SK-N-SH (cell line): ENCODE measurements around the gene SIDT2. TPM values are rescaled to one million over a fixed set of nuclear protein-coding genes. Genes with fewer than 3 reads are reported as not detected.

Source experiments
- CTCF ChIA-PET: fragments of 300-600, 350-600 bp; formaldehyde crosslinking; extraction: SDS; loops from one replicate; lab custom pipeline; 2021; lab: Yijun Ruan, JAX
- POLR2A ChIA-PET: fragments of 350-600 bp; sonication (Branson Sonifier 250); formaldehyde crosslinking; extraction: SDS; loops from one replicate; lab custom pipeline; 2020; ENCODE audit warnings: antibody characterized with exemption, inconsistent platforms; lab: Yijun Ruan, JAX
- DNase-seq: peaks from one replicate; pipeline ENCODE4 v3.0.0; 2012
- H2AFZ ChIP-seq: fragments of 200-600 bp; sonication (generic); 2 replicates; pipeline ENCODE4 v1.8.1; 2016; ENCODE audit warnings: antibody characterized with exemption, mild to moderate bottlenecking, low read depth
- H3F3A ChIP-seq: fragments of 200-600 bp; sonication (generic); replicated peaks from 2 replicates; pipeline ENCODE3; 2016; ENCODE audit warnings: antibody characterized with exemption, mild to moderate bottlenecking; ENCODE audit not compliant: insufficient read depth
- H3K27ac ChIP-seq, 2 experiments: fragments of 200-500 bp in 1 of 2; fragments of 200-600 bp in 1 of 2; sonication (Bioruptor generic) in 1 of 2; sonication (generic), shearing (Covaris generic) in 1 of 2; 2 replicates each; pipeline versions ENCODE4 v1.5.1 to v1.6.1; 2014 to 2016; ENCODE audit warnings: low read depth in 2 of 2, inconsistent platforms in 1 of 2, low read length in 1 of 2, mild to moderate bottlenecking in 1 of 2, mixed read lengths in 1 of 2
- H3K27me3 ChIP-seq: fragments of 200-600 bp; sonication (generic), shearing (Covaris generic); 2 replicates; pipeline ENCODE4 v1.6.1; 2016; ENCODE audit warnings: mixed run types; ENCODE audit not compliant: insufficient read depth
- H3K36me3 ChIP-seq, 2 experiments: fragments of 200-500 bp in 1 of 2; fragments of 200-600 bp in 1 of 2; sonication (Bioruptor generic) in 1 of 2; sonication (generic) in 1 of 2; replicated peaks in 1 of 2; 2 replicates each; pipeline versions ENCODE3 to v1.5.1; 2014 to 2016; ENCODE audit warnings: low read length in 1 of 2, mild to moderate bottlenecking in 1 of 2; ENCODE audit not compliant: insufficient read depth in 2 of 2, control insufficient read depth in 1 of 2
- H3K4me1 ChIP-seq, 2 experiments: fragments of 200-500 bp in 1 of 2; fragments of 200-600 bp in 1 of 2; sonication (Bioruptor generic) in 1 of 2; sonication (generic), shearing (Covaris generic) in 1 of 2; 2 replicates each; pipeline versions ENCODE4 v1.5.1 to v1.6.1; 2014 to 2016; ENCODE audit warnings: low read depth in 1 of 2, low read length in 1 of 2, mixed run types in 1 of 2; ENCODE audit not compliant: insufficient read depth in 2 of 2, control insufficient read depth in 1 of 2
- H3K4me2 ChIP-seq: fragments of 200-600 bp; sonication (generic), shearing (Covaris generic); 2 replicates; pipeline ENCODE4 v1.6.1; 2017; ENCODE audit warnings: mixed run types
- H3K4me3 ChIP-seq, 2 experiments: fragments of 200-500 bp in 1 of 2; fragments of 200-600 bp in 1 of 2; sonication (Bioruptor generic) in 1 of 2; sonication (generic), shearing (Covaris generic) in 1 of 2; 2 replicates each; pipeline versions ENCODE4 v1.5.1 to v1.8.1; 2014 to 2016; ENCODE audit warnings: low read depth in 2 of 2, inconsistent platforms in 1 of 2, low read length in 1 of 2, mild to moderate bottlenecking in 1 of 2, mixed read lengths in 1 of 2, moderate library complexity in 1 of 2
- H3K79me2 ChIP-seq: fragments of 200-600 bp; sonication (generic); 2 replicates; pipeline ENCODE4 v1.8.1; 2017; ENCODE audit warnings: mild to moderate bottlenecking; ENCODE audit not compliant: insufficient read depth
- H3K9ac ChIP-seq: fragments of 200-600 bp; sonication (generic); 2 replicates; pipeline ENCODE4 v1.6.1; 2017; ENCODE audit warnings: mixed run types
- H3K9me2 ChIP-seq: fragments of 200-600 bp; sonication (generic); 2 replicates; pipeline ENCODE4 v1.6.1; 2017; ENCODE audit warnings: mixed run types
- H3K9me3 ChIP-seq: fragments of 200-600 bp; sonication (generic); 2 replicates; pipeline ENCODE4 v1.6.1; 2017; ENCODE audit warnings: mixed run types, mild to moderate bottlenecking, moderate library complexity
- H4K20me1 ChIP-seq: fragments of 200-600 bp; sonication (generic); 2 replicates; pipeline ENCODE4 v1.6.1; 2017; ENCODE audit warnings: mild to moderate bottlenecking, mixed run types; ENCODE audit not compliant: insufficient read depth
- CHD2 ChIP-seq: fragments of 150-350 bp; IDR thresholded peaks from 2 replicates; pipeline ENCODE4 v1.6.1; 2018; ENCODE audit warnings: low read length; ENCODE audit not compliant: partially characterized antibody
- EZH2phosphoT487 ChIP-seq: fragments of 200-600 bp; sonication (generic); IDR thresholded peaks from 2 replicates; pipeline ENCODE4 v1.6.1; 2017; ENCODE audit warnings: low read depth, mixed run types, mild to moderate bottlenecking, antibody characterized with exemption, moderate library complexity, borderline replicate concordance
- FOSL2 ChIP-seq: IDR thresholded peaks from 2 replicates; pipeline ENCODE4 v1.4.0; 2012; ENCODE audit warnings: low read depth, mild to moderate bottlenecking, moderate library complexity, borderline replicate concordance
- FOXJ3 ChIP-seq: sonication (generic); formaldehyde crosslinking; IDR thresholded peaks from 2 replicates; pipeline ENCODE4 v1.5.1; 2020; ENCODE audit warnings: mild to moderate bottlenecking, missing genetic modification reagents
- FOXM1 ChIP-seq: IDR thresholded peaks from 2 replicates; pipeline ENCODE4 v1.4.0; 2012; ENCODE audit warnings: low read depth, mild to moderate bottlenecking
- GABPA ChIP-seq: IDR thresholded peaks from 2 replicates; pipeline ENCODE4 v1.4.0; 2012; ENCODE audit warnings: low read depth, mild to moderate bottlenecking
- GATA2 ChIP-seq: sonication (generic); formaldehyde crosslinking; IDR thresholded peaks from 2 replicates; pipeline ENCODE4 v1.5.0; 2020; ENCODE audit warnings: mild to moderate bottlenecking, missing genetic modification reagents
- MXI1 ChIP-seq: IDR thresholded peaks from 2 replicates; pipeline ENCODE4 v1.6.1; 2012; ENCODE audit warnings: mild to moderate bottlenecking, low read depth, low read length, improper control_type of control experiment
- NFIC ChIP-seq: IDR thresholded peaks from 2 replicates; pipeline ENCODE4 v1.4.0; 2012; ENCODE audit warnings: borderline replicate concordance
- RAD21 ChIP-seq: IDR thresholded peaks from 2 replicates; pipeline ENCODE4 v1.6.1; 2012; ENCODE audit warnings: mild to moderate bottlenecking, low read length
- TCF12 ChIP-seq: IDR thresholded peaks from 2 replicates; pipeline ENCODE4 v1.4.0; 2012
- WGBS: methylation state at CpG from one replicate; pipeline ENCODE4 v1.1.6; 2017; ENCODE audit warnings: low lambda C conversion rate; 5-methylcytosine and 5-hydroxymethylcytosine counted together
- polyA plus RNA-seq, 3 experiments: library from polyadenylated mRNA; depleted of rRNA; stranded (reverse); fragments of >200 nt; gene quantifications; 2 replicates each; pipeline ENCODE4 v1.2.3, GENCODE V29; 2012
- TF ChIP-seq, protein P1 (sequence below): fragments of 200-600 bp; sonication (generic); IDR thresholded peaks from 2 replicates; pipeline ENCODE4 v1.6.1; 2017; ENCODE audit warnings: antibody characterized with exemption, mild to moderate bottlenecking, moderate library complexity
- TF ChIP-seq, protein P2 (sequence below): fragments of 150-350 bp; IDR thresholded peaks from 2 replicates; pipeline ENCODE4 v1.6.1; 2016; ENCODE audit warnings: mild to moderate bottlenecking, low read depth, low read length
- TF ChIP-seq, protein P3 (sequence below): IDR thresholded peaks from 2 replicates; pipeline ENCODE4 v1.4.0; 2012; ENCODE audit warnings: low read depth
- TF ChIP-seq, protein P4 (sequence below): IDR thresholded peaks from 2 replicates; pipeline ENCODE4 v1.4.0; 2012; ENCODE audit warnings: low read depth, borderline replicate concordance
- TF ChIP-seq, protein P5 (sequence below): IDR thresholded peaks from 2 replicates; pipeline ENCODE4 v1.6.1; 2012; ENCODE audit warnings: mild to moderate bottlenecking, low read depth, low read length, moderate library complexity
- TF ChIP-seq, protein P6 (sequence below): IDR thresholded peaks from 2 replicates; pipeline ENCODE4 v1.4.0; 2012; ENCODE audit warnings: low read depth, borderline replicate concordance
- TF ChIP-seq, protein P7 (sequence below): IDR thresholded peaks from 2 replicates; pipeline ENCODE4; 2012

Gene SIDT2
- polyA plus RNA-seq, 1 of the 3 experiments (the other 2 are of a cell fraction): 17.5 TPM

DNA sequence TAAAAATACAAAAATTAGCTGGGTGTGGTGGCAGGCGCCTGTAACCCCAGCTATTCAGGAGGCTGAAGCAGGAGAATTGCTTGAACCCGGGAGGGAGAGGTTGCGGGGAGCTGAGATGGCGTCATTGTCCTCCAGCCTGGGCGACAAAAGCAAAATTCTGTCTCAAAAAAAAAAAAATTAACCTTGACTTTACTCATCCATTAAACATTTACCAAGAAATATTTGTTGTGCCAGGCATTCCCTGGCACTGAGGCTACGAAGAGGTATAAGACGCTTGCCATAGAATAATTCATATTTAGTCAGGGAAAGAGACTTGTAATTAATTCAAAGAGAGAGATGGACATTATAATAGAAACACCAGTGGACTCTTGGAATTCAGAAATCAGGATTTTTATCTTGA, 47.7 kb upstream of the SIDT2 start (continued):
- TF ChIP-seq, protein P1, sequence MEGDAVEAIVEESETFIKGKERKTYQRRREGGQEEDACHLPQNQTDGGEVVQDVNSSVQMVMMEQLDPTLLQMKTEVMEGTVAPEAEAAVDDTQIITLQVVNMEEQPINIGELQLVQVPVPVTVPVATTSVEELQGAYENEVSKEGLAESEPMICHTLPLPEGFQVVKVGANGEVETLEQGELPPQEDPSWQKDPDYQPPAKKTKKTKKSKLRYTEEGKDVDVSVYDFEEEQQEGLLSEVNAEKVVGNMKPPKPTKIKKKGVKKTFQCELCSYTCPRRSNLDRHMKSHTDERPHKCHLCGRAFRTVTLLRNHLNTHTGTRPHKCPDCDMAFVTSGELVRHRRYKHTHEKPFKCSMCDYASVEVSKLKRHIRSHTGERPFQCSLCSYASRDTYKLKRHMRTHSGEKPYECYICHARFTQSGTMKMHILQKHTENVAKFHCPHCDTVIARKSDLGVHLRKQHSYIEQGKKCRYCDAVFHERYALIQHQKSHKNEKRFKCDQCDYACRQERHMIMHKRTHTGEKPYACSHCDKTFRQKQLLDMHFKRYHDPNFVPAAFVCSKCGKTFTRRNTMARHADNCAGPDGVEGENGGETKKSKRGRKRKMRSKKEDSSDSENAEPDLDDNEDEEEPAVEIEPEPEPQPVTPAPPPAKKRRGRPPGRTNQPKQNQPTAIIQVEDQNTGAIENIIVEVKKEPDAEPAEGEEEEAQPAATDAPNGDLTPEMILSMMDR: no peak
- TF ChIP-seq GABPA: no peak
- TF ChIP-seq FOXM1: no peak
- TF ChIP-seq CHD2: no peak
- TF ChIP-seq MXI1: no peak
- TF ChIP-seq RAD21: no peak

DNA sequence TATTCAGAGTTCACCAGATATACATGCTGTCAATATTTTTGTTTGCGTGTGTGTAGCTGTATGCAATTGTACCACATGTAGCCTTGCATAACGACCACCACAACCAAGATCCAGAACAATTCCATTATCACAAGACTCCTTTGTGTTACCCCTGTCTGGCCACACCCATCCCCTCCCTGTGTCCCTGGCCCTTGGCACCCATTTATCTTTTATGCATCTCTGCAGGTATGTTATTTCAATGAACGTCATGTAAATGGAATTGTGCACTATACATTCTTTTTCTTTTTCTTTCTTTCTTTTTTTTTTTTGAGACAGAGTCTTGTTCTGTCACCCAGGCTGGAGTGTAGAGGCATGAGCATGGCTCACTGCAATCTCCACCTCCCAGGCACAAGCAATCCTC, 44.1 kb upstream of the SIDT2 start:
- H2AFZ ChIP-seq: no peak overlapping the region
- no peak for DNase-seq
- H3K27ac ChIP-seq: no peak overlapping the region
- ChIA-PET CTCF (interaction anchor here (0.6 to 0.8 kb wide), 2 partner anchors 38 to 1704 kb away, joined by 3 to 4 read pairs; no protein-coding TSS in a partner anchor), POLR2A (no interaction called here)
- no peaks in the 10 kb centered on the region for H3K9me2 ChIP-seq
- no peak overlapping the region for H3K4me3 ChIP-seq
- H3K4me2 ChIP-seq: no peak overlapping the region
- H4K20me1 ChIP-seq: no peaks in the 10 kb centered on the region
- H3K27me3 ChIP-seq: no peaks in the 10 kb centered on the region
- no peaks in the 10 kb centered on the region for H3K79me2 ChIP-seq
- no peaks in the 10 kb centered on the region for H3F3A ChIP-seq
- WGBS: 57% methylated on average over 3 of the region's 3 CpGs
- H3K4me1 ChIP-seq: no peaks in the 10 kb centered on the region
- H3K9me3 ChIP-seq: no peaks in the 10 kb centered on the region
- H3K9ac ChIP-seq: no peak overlapping the region
- H3K36me3 ChIP-seq: no peaks in the 10 kb centered on the region
- no peak for TF ChIP-seq FOXJ3 (CRISPR knock-in tag)
- TF ChIP-seq FOSL2: no peak
- TF ChIP-seq TCF12: no peak
- no peak for TF ChIP-seq NFIC
- TF ChIP-seq, protein P2, sequence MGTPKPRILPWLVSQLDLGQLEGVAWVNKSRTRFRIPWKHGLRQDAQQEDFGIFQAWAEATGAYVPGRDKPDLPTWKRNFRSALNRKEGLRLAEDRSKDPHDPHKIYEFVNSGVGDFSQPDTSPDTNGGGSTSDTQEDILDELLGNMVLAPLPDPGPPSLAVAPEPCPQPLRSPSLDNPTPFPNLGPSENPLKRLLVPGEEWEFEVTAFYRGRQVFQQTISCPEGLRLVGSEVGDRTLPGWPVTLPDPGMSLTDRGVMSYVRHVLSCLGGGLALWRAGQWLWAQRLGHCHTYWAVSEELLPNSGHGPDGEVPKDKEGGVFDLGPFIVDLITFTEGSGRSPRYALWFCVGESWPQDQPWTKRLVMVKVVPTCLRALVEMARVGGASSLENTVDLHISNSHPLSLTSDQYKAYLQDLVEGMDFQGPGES: no peak
- no peak for TF ChIP-seq GATA2
- TF ChIP-seq, protein P3, sequence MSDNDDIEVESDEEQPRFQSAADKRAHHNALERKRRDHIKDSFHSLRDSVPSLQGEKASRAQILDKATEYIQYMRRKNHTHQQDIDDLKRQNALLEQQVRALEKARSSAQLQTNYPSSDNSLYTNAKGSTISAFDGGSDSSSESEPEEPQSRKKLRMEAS: no peak
- TF ChIP-seq MXI1: no peak
- TF ChIP-seq, protein P4, sequence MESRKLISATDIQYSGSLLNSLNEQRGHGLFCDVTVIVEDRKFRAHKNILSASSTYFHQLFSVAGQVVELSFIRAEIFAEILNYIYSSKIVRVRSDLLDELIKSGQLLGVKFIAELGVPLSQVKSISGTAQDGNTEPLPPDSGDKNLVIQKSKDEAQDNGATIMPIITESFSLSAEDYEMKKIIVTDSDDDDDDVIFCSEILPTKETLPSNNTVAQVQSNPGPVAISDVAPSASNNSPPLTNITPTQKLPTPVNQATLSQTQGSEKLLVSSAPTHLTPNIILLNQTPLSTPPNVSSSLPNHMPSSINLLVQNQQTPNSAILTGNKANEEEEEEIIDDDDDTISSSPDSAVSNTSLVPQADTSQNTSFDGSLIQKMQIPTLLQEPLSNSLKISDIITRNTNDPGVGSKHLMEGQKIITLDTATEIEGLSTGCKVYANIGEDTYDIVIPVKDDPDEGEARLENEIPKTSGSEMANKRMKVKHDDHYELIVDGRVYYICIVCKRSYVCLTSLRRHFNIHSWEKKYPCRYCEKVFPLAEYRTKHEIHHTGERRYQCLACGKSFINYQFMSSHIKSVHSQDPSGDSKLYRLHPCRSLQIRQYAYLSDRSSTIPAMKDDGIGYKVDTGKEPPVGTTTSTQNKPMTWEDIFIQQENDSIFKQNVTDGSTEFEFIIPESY: no peak
- TF ChIP-seq, protein P5, sequence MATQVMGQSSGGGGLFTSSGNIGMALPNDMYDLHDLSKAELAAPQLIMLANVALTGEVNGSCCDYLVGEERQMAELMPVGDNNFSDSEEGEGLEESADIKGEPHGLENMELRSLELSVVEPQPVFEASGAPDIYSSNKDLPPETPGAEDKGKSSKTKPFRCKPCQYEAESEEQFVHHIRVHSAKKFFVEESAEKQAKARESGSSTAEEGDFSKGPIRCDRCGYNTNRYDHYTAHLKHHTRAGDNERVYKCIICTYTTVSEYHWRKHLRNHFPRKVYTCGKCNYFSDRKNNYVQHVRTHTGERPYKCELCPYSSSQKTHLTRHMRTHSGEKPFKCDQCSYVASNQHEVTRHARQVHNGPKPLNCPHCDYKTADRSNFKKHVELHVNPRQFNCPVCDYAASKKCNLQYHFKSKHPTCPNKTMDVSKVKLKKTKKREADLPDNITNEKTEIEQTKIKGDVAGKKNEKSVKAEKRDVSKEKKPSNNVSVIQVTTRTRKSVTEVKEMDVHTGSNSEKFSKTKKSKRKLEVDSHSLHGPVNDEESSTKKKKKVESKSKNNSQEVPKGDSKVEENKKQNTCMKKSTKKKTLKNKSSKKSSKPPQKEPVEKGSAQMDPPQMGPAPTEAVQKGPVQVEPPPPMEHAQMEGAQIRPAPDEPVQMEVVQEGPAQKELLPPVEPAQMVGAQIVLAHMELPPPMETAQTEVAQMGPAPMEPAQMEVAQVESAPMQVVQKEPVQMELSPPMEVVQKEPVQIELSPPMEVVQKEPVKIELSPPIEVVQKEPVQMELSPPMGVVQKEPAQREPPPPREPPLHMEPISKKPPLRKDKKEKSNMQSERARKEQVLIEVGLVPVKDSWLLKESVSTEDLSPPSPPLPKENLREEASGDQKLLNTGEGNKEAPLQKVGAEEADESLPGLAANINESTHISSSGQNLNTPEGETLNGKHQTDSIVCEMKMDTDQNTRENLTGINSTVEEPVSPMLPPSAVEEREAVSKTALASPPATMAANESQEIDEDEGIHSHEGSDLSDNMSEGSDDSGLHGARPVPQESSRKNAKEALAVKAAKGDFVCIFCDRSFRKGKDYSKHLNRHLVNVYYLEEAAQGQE: no peak
- TF ChIP-seq, protein P1: no peak
- TF ChIP-seq, protein P6, sequence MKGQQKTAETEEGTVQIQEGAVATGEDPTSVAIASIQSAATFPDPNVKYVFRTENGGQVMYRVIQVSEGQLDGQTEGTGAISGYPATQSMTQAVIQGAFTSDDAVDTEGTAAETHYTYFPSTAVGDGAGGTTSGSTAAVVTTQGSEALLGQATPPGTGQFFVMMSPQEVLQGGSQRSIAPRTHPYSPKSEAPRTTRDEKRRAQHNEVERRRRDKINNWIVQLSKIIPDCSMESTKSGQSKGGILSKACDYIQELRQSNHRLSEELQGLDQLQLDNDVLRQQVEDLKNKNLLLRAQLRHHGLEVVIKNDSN: no peak
- no peak for TF ChIP-seq FOXM1
- no peak for TF ChIP-seq EZH2phosphoT487
- TF ChIP-seq, protein P7, sequence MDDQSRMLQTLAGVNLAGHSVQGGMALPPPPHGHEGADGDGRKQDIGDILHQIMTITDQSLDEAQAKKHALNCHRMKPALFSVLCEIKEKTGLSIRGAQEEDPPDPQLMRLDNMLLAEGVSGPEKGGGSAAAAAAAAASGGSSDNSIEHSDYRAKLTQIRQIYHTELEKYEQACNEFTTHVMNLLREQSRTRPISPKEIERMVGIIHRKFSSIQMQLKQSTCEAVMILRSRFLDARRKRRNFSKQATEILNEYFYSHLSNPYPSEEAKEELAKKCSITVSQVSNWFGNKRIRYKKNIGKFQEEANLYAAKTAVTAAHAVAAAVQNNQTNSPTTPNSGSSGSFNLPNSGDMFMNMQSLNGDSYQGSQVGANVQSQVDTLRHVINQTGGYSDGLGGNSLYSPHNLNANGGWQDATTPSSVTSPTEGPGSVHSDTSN: no peak
